ENCODE results near the gene CLIC4.

DNA sequence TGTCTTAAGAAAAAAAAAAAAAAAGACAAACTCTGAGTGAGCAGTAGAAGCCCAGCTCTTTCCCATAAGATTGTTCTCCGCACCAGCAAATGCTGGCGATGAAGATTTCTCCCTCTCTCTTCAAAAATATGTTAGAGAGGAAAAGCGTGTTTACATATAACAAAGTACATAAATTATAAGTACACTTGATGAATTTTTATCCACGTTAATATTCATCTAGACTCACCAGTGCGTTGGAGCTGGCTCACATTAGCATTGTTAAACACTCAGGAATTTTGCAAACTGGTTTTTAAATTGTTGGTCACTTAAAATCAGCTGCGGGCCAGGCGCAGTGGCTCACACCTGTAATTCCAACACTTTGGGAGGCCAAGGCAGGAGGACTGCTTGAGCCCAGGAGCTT, 128.8 kb downstream of the CLIC4 start:
- TF ChIP-seq, protein P1, sequence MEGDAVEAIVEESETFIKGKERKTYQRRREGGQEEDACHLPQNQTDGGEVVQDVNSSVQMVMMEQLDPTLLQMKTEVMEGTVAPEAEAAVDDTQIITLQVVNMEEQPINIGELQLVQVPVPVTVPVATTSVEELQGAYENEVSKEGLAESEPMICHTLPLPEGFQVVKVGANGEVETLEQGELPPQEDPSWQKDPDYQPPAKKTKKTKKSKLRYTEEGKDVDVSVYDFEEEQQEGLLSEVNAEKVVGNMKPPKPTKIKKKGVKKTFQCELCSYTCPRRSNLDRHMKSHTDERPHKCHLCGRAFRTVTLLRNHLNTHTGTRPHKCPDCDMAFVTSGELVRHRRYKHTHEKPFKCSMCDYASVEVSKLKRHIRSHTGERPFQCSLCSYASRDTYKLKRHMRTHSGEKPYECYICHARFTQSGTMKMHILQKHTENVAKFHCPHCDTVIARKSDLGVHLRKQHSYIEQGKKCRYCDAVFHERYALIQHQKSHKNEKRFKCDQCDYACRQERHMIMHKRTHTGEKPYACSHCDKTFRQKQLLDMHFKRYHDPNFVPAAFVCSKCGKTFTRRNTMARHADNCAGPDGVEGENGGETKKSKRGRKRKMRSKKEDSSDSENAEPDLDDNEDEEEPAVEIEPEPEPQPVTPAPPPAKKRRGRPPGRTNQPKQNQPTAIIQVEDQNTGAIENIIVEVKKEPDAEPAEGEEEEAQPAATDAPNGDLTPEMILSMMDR (IDR thresholded peaks at IDR 0.05; ENCODE audit: low read depth, low read length) = no peak
- no peak for TF ChIP-seq EZH2phosphoT487 (IDR thresholded peaks at IDR 0.05; ENCODE audit: low read depth)

Data from OCI-LY3 (cell line).